GM23248 (cell line): Measurements from ENCODE around the gene SMIM22. TPM values are rescaled to one million over a fixed set of nuclear protein-coding genes. Genes with fewer than 3 reads are reported as not detected.

Source experiments
- DNase-seq: peaks from one replicate; pipeline ENCODE4 v3.0.0-alpha.2; 2015
- H2AFZ ChIP-seq: fragments of 200-600 bp; sonication (generic); 2 replicates; pipeline ENCODE4 v1.6.1; 2016; ENCODE audit warnings: antibody characterized with exemption
- H3F3A ChIP-seq: fragments of 200-600 bp; sonication (generic); 2 replicates; pipeline ENCODE4 v1.6.1; 2016; ENCODE audit warnings: mild to moderate bottlenecking, antibody characterized with exemption, mixed run types; ENCODE audit not compliant: insufficient read depth
- H3K27ac ChIP-seq: fragments of 200-600 bp; sonication (generic); 2 replicates; pipeline ENCODE4 v1.5.1; 2016; ENCODE audit warnings: mild to moderate bottlenecking
- H3K27me3 ChIP-seq: fragments of 200-600 bp; sonication (generic); replicated peaks from 2 replicates; pipeline ENCODE4 v1.6.1; 2016; ENCODE audit warnings: mild to moderate bottlenecking; ENCODE audit not compliant: insufficient read depth
- H3K36me3 ChIP-seq: fragments of 200-600 bp; sonication (generic); 2 replicates; pipeline ENCODE4 v1.6.1; 2016; ENCODE audit warnings: low read depth, mild to moderate bottlenecking
- H3K4me1 ChIP-seq: fragments of 200-600 bp; sonication (generic); 2 replicates; pipeline ENCODE4 v1.6.1; 2016; ENCODE audit warnings: mild to moderate bottlenecking; ENCODE audit not compliant: insufficient read depth
- H3K4me2 ChIP-seq: fragments of 200-600 bp; sonication (generic); one replicate; pipeline ENCODE4 v1.6.1; 2016; ENCODE audit warnings: mild to moderate bottlenecking; ENCODE audit not compliant: unreplicated experiment
- H3K4me3 ChIP-seq: fragments of 200-600 bp; sonication (generic); 2 replicates; pipeline ENCODE4 v1.5.1; 2016; ENCODE audit warnings: mild to moderate bottlenecking
- H3K79me2 ChIP-seq: fragments of 200-600 bp; sonication (generic); 2 replicates; pipeline ENCODE4 v1.6.1; 2016; ENCODE audit warnings: mild to moderate bottlenecking; ENCODE audit not compliant: insufficient read depth
- H3K9ac ChIP-seq: fragments of 200-600 bp; sonication (generic); 2 replicates; pipeline ENCODE4 v1.6.1; 2016; ENCODE audit warnings: mild to moderate bottlenecking
- H3K9me2 ChIP-seq: fragments of 200-600 bp; sonication (generic); 2 replicates; pipeline ENCODE4 v1.6.1; 2016; ENCODE audit warnings: mixed run types, mild to moderate bottlenecking, moderate library complexity; ENCODE audit not compliant: insufficient read depth
- H3K9me3 ChIP-seq: fragments of 200-600 bp; sonication (generic); one replicate; pipeline ENCODE4 v1.6.1; 2017; ENCODE audit warnings: low read depth
- H4K20me1 ChIP-seq: fragments of 200-600 bp; sonication (generic); 2 replicates; pipeline ENCODE4 v1.6.0; 2016; ENCODE audit not compliant: insufficient read depth
- EZH2 ChIP-seq: fragments of 200-600 bp; sonication (generic); IDR thresholded peaks from 2 replicates; pipeline ENCODE4 v1.6.1; 2018; ENCODE audit warnings: antibody characterized with exemption, mild to moderate bottlenecking; ENCODE audit not compliant: insufficient read depth, poor library complexity, severe bottlenecking
- EZH2phosphoT487 ChIP-seq: fragments of 200-600 bp; sonication (generic); IDR thresholded peaks from 2 replicates; pipeline ENCODE4 v1.6.1; 2018; ENCODE audit warnings: antibody characterized with exemption, moderate library complexity, mild to moderate bottlenecking, low read depth; ENCODE audit not compliant: insufficient read depth
- WGBS, 2 experiments: methylation state at CpG; one replicate each; pipeline ENCODE4 v1.1.6; 2015 to 2017; ENCODE audit warnings: low lambda C conversion rate in 2 of 2, low coverage in 1 of 2; ENCODE audit errors: missing lambda C conversion rate in 2 of 2; 5-methylcytosine and 5-hydroxymethylcytosine counted together
- in situ Hi-C: fragments of 300-500 bp; cut with MboI; formaldehyde crosslinking; loops from 2 replicates; pipeline ENCODE4 v1.15.0; 2020
- polyA plus RNA-seq: library from polyadenylated mRNA; unstranded; fragments of >200 nt; fragmentation: Nextera tagmentation; extraction: Ambion mirVana; gene quantifications from 2 replicates; pipeline ENCODE4 v1.2.1, GENCODE V29; 2016
- total RNA-seq: library from RNA; depleted of rRNA; stranded (reverse); fragments of >200 nt; shearing (Covaris generic); gene quantifications from 2 replicates; pipeline ENCODE4 v1.2.3, GENCODE V29; 2014

SMIM22 gene
- total and polyA plus RNA-seq, 2 experiments from 2014 or later: not detected

- H3F3A ChIP-seq: peaks cover 3% of the 10 kb centered on the region; the same call in 1 of the 2 replicates
- H3K79me2 ChIP-seq: no peaks in the 10 kb centered on the region
- no peaks in the 10 kb centered on the region for H3K9me3 ChIP-seq
- H4K20me1 ChIP-seq: no peaks in the 10 kb centered on the region
- TF ChIP-seq EZH2 (no peak), EZH2phosphoT487 (no peak)
- 88 to 94% methylated on average over 16 of the region's 16 CpGs for WGBS, 2 experiments
- H3K9me2 ChIP-seq: no peaks in the 10 kb centered on the region
- H3K36me3 ChIP-seq: peaks cover 41% of the 10 kb centered on the region
- no peaks in the 10 kb centered on the region for H3K27me3 ChIP-seq
- no peak overlapping the region for H3K27ac ChIP-seq
- no peak overlapping the region for H3K9ac ChIP-seq
- no peaks in the 10 kb centered on the region for H3K4me1 ChIP-seq
- H3K4me2 ChIP-seq: no peak overlapping the region
- H3K4me3 ChIP-seq: no peak overlapping the region
- no peak overlapping the region for H2AFZ ChIP-seq
- in situ Hi-C loops: no loop called here
- no peak for DNase-seq
These were observed 18.3 kb downstream of the SMIM22 start for GRCh38 chr16:4813251-4814003.

- H3K27ac ChIP-seq: no peak overlapping the region
- TF ChIP-seq EZH2phosphoT487: no peak
- no peak for TF ChIP-seq EZH2
- no peaks in the 10 kb centered on the region for H3K4me1 ChIP-seq
- no peaks in the 10 kb centered on the region for H3F3A ChIP-seq
- H3K4me2 ChIP-seq: no peak overlapping the region
- H3K79me2 ChIP-seq: no peaks in the 10 kb centered on the region
- no peaks in the 10 kb centered on the region for H3K9me3 ChIP-seq
- H3K36me3 ChIP-seq: peaks cover 38% of the 10 kb centered on the region
- DNase-seq: no peak
- no peak overlapping the region for H3K4me3 ChIP-seq
- no peaks in the 10 kb centered on the region for H3K27me3 ChIP-seq
- H3K9me2 ChIP-seq: no peaks in the 10 kb centered on the region
- no peaks in the 10 kb centered on the region for H4K20me1 ChIP-seq
- in situ Hi-C loops: no loop called here
- H2AFZ ChIP-seq: no peak overlapping the region
- no peak overlapping the region for H3K9ac ChIP-seq
These were observed 18.9 kb downstream of the SMIM22 start for GRCh38 chr16:4814046-4814445.

DNA sequence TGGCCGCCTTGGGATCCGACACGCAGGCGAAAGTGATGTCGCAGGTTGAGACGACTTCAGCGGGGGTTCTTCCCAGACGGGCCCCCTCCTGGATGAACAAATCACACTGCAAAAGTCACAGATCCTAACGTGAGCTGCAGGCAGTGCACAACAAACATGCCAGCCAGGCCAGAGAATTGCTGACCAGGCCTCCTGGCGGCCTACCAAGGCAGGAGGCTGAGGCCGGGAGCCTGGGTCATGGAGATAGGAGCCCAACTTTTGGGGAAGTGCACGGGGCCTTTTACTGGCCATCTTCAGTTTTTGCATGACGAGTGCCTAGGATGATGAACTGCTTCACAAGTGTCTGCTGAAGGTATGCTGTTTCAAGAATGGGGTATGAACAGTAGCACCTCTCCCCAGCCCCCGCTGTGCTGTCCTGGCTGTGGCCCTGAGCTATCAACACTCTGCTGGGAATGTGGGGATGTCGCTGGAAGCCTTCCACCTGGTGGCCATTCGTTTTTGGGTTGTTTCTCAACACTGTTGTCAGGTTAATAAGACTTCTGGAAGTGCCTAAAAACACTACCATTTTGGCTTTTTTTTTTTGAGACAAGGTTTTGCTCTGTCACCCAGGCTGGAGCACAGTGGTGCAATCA is 19.5 kb downstream of the SMIM22 start:
- Histone ChIP-seq H3K9me2 (no peaks in the 10 kb centered on the region), H2AFZ (no peak overlapping the region), H3K27ac (no peak overlapping the region), H3K79me2 (no peaks in the 10 kb centered on the region), H3F3A (no peaks in the 10 kb centered on the region), H3K27me3 (no peaks in the 10 kb centered on the region), H3K36me3 (peaks cover 37% of the 10 kb centered on the region), H4K20me1 (no peaks in the 10 kb centered on the region), H3K9me3 (no peaks in the 10 kb centered on the region), H3K4me2 (no peak overlapping the region), H3K9ac (no peak overlapping the region), H3K4me3 (no peak overlapping the region), H3K4me1 (no peaks in the 10 kb centered on the region)
- TF ChIP-seq EZH2 (no peak), EZH2phosphoT487 (no peak)
- DNase-seq: no peak
- in situ Hi-C loops: no loop called here
- WGBS, 2 experiments: 85 to 87% methylated on average over 16 of the region's 16 CpGs

- Histone ChIP-seq H2AFZ (no peak overlapping the region), H3K9ac (no peak overlapping the region), H3K36me3 (peaks cover 50% of the 10 kb centered on the region), H3K4me1 (no peaks in the 10 kb centered on the region), H3K79me2 (no peaks in the 10 kb centered on the region), H3K4me2 (no peak overlapping the region), H3F3A (no peaks in the 10 kb centered on the region), H3K27me3 (no peaks in the 10 kb centered on the region), H4K20me1 (no peaks in the 10 kb centered on the region), H3K27ac (no peak overlapping the region), H3K4me3 (no peak overlapping the region), H3K9me2 (no peaks in the 10 kb centered on the region), H3K9me3 (no peaks in the 10 kb centered on the region)
- TF ChIP-seq EZH2: no peak
- DNase-seq: no peak
- 52 to 59% methylated on average over 6 of the region's 6 CpGs for WGBS, 2 experiments
- in situ Hi-C loops: no loop called here
These were observed 25.5 kb downstream of the SMIM22 start for GRCh38 chr16:4820652-4821051.
